B cell (primary cell): ENCODE data around the gene WDHD1.

Experiments
- CTCF ChIP-seq: fragments of 200-600 bp; IDR thresholded peaks from one replicate; pipeline ENCODE4 v1.8.0; 2022; ENCODE audit warnings: antibody characterized with exemption, mild to moderate bottlenecking
- EZH2 ChIP-seq: IDR thresholded peaks from 2 replicates; pipeline ENCODE4 v1.6.1; 2012; ENCODE audit warnings: borderline replicate concordance, low read depth, mild to moderate bottlenecking, moderate library complexity, low read length; ENCODE audit not compliant: insufficient read depth, poor library complexity, severe bottlenecking

- TF ChIP-seq CTCF, result no peak
- TF ChIP-seq EZH2, result no peak
These were observed 106.8 kb downstream of the WDHD1 start for GRCh38 chr14:54920052-54920451.
